ENCODE data around the gene WDR64. TPM values are rescaled to one million over a fixed set of nuclear protein-coding genes. Genes with fewer than 3 reads are reported as not detected.

Gene WDR64
- polyA plus RNA-seq, 4 donors: 0.25 to 0.53 (median 0.37) TPM

Other genes with a start within 250 kb of the WDR64 start
- gene FH, start 132.5 kb upstream of the WDR64 start, polyA plus RNA-seq (ENCODE audit: insufficient read length in 4 of 4): 100 to 1,000 TPM in 3 of 4 donors, 10 to 100 TPM in 1; 97.9 to 114 (median 109) TPM
- gene KMO, start 119.9 kb upstream of the WDR64 start, polyA plus RNA-seq (ENCODE audit: insufficient read length in 4 of 4): 10 to 100 TPM; 18.7 to 30.9 (median 22.3) TPM
- gene CHML, start 11.9 kb upstream of the WDR64 start, polyA plus RNA-seq (ENCODE audit: insufficient read length in 4 of 4): 10 to 100 TPM; 21.8 to 28.8 (median 26.5) TPM
- gene OPN3, start 11.9 kb upstream of the WDR64 start, polyA plus RNA-seq (ENCODE audit: insufficient read length in 4 of 4): 10 to 100 TPM; 42.1 to 60.8 (median 52.9) TPM
- 10 to 100 TPM; 10.6 to 14.0 (median 13.2) TPM for gene EXO1, start 195.9 kb downstream of the WDR64 start, polyA plus RNA-seq (ENCODE audit: insufficient read length in 4 of 4)